Hepatocyte (in vitro differentiated cells): ENCODE data around the gene ZBTB21.

Experiments used
- EZH2 ChIP-seq: fragments of 200-600 bp; sonication (generic); IDR thresholded peaks from 2 replicates; pipeline ENCODE4 v1.6.1; 2016; ENCODE audit warnings: antibody characterized with exemption, mild to moderate bottlenecking, borderline replicate concordance
- TF ChIP-seq, protein P1 (sequence below): fragments of 200-600 bp; sonication (generic); IDR thresholded peaks from 2 replicates; pipeline ENCODE4 v1.5.1; 2016; ENCODE audit warnings: antibody characterized with exemption, mild to moderate bottlenecking; ENCODE audit not compliant: poor library complexity

DNA sequence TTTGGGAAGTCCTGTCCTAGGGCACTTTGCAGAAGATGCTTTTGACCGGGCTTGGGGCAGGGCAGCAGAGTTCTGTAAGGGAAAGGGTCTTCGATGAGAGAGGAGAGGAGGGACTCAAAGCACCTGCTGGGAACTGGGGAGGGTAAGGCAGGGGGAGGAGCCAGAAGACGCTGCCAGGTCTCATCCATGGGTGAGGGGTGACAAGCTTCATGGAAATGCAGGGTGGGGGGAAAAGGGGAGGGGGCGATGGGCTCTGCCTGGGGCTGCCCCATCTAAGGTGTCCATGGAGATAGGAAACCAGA is 35.5 kb downstream of the ZBTB21 start:
- TF ChIP-seq, protein P1, sequence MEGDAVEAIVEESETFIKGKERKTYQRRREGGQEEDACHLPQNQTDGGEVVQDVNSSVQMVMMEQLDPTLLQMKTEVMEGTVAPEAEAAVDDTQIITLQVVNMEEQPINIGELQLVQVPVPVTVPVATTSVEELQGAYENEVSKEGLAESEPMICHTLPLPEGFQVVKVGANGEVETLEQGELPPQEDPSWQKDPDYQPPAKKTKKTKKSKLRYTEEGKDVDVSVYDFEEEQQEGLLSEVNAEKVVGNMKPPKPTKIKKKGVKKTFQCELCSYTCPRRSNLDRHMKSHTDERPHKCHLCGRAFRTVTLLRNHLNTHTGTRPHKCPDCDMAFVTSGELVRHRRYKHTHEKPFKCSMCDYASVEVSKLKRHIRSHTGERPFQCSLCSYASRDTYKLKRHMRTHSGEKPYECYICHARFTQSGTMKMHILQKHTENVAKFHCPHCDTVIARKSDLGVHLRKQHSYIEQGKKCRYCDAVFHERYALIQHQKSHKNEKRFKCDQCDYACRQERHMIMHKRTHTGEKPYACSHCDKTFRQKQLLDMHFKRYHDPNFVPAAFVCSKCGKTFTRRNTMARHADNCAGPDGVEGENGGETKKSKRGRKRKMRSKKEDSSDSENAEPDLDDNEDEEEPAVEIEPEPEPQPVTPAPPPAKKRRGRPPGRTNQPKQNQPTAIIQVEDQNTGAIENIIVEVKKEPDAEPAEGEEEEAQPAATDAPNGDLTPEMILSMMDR, result no peak
- no peak for TF ChIP-seq EZH2
